T-helper 1 cell treated with Interleukin-12 subunit alpha and Interleukin-12 subunit beta and Interleukin-4 antibody, amounts not matched to agents 30 μg/mL and 1 μg/mL, for 36 hours (primary cell): ENCODE data around the gene PCSK2.
"Not testable (repeated sequence)": the region's sequence is repeated elsewhere in the genome, so short reads cannot be mapped to it uniquely, and the experiment has no call there.

Experiments
- H3K27ac Mint-ChIP-seq: one replicate; pipeline ENCODE4 v1.8.0; 2021; ENCODE audit warnings: mild to moderate bottlenecking, mixed read lengths
- H3K27me3 Mint-ChIP-seq: one replicate; pipeline ENCODE4 v1.8.0; 2021; ENCODE audit warnings: low read depth, mixed read lengths
- H3K36me3 Mint-ChIP-seq: one replicate; pipeline ENCODE4 v1.8.0; 2021; ENCODE audit warnings: low read depth, mixed read lengths
- H3K4me1 Mint-ChIP-seq: one replicate; pipeline ENCODE4 v1.8.0; 2021; ENCODE audit warnings: low read depth, mixed read lengths
- H3K4me3 Mint-ChIP-seq: one replicate; pipeline ENCODE4 v1.8.0; 2021; ENCODE audit warnings: mild to moderate bottlenecking, moderate library complexity, mixed read lengths
- H3K9me3 Mint-ChIP-seq: one replicate; pipeline ENCODE4 v1.8.0; 2021; ENCODE audit warnings: mixed read lengths

PCSK2 gene

GRCh38 chr20:17226410-17227218 is at the start of gene PCSK2:
Gene PCSK2 (plus strand): TSS chr20:17227040. CDS start chr20:17227306, 266 bp downstream.
- no peaks in the 10 kb centered on the region for H3K9me3 Mint-ChIP-seq
- H3K27ac Mint-ChIP-seq: no peak within 1 kb of the TSS
- no peaks in the 10 kb centered on the region for H3K36me3 Mint-ChIP-seq
- peaks cover 55% of the 10 kb centered on the region for H3K27me3 Mint-ChIP-seq
- H3K4me3 Mint-ChIP-seq: no peak within 1 kb of the TSS
- H3K4me1 Mint-ChIP-seq: peaks cover 2% of the 10 kb centered on the region

GRCh38 chr20:17177341-17177740 is 49.5 kb upstream of the PCSK2 start:
- H3K9me3 Mint-ChIP-seq: peaks cover 14% of the 10 kb centered on the region
- H3K36me3 Mint-ChIP-seq: no peaks in the 10 kb centered on the region
- no peak overlapping the region for H3K4me3 Mint-ChIP-seq
- H3K27ac Mint-ChIP-seq: no peak overlapping the region
- H3K27me3 Mint-ChIP-seq: no peaks in the 10 kb centered on the region
- no peaks in the 10 kb centered on the region for H3K4me1 Mint-ChIP-seq

- no peaks in the 10 kb centered on the region for H3K36me3 Mint-ChIP-seq
- no peak overlapping the region for H3K4me3 Mint-ChIP-seq
- no peak overlapping the region for H3K27ac Mint-ChIP-seq
- peaks cover 26% of the 10 kb centered on the region for H3K9me3 Mint-ChIP-seq
- H3K27me3 Mint-ChIP-seq: no peaks in the 10 kb centered on the region
- no peaks in the 10 kb centered on the region for H3K4me1 Mint-ChIP-seq
Measured at GRCh38 chr20:17179840-17180239, 47.0 kb upstream of the PCSK2 start.

GRCh38 chr20:17189976-17190695 is 36.7 kb upstream of the PCSK2 start:
- no peaks in the 10 kb centered on the region for H3K27me3 Mint-ChIP-seq
- no peak overlapping the region for H3K4me3 Mint-ChIP-seq
- no peaks in the 10 kb centered on the region for H3K36me3 Mint-ChIP-seq
- H3K9me3 Mint-ChIP-seq: peaks cover 8% of the 10 kb centered on the region
- H3K4me1 Mint-ChIP-seq: no peaks in the 10 kb centered on the region
- no peak overlapping the region for H3K27ac Mint-ChIP-seq

- Mint-ChIP-seq H3K27me3 (no peaks in the 10 kb centered on the region), H3K27ac (no peak overlapping the region), H3K4me3 (no peak overlapping the region), H3K36me3 (no peaks in the 10 kb centered on the region), H3K4me1 (no peaks in the 10 kb centered on the region), H3K9me3 (no peaks in the 10 kb centered on the region)
Measured at GRCh38 chr20:17197041-17197440, 29.8 kb upstream of the PCSK2 start.

GRCh38 chr20:17202030-17202429 is 24.8 kb upstream of the PCSK2 start:
- H3K4me3 Mint-ChIP-seq: no peak overlapping the region
- no peaks in the 10 kb centered on the region for H3K4me1 Mint-ChIP-seq
- H3K9me3 Mint-ChIP-seq: no peaks in the 10 kb centered on the region
- H3K27me3 Mint-ChIP-seq: peaks cover 7% of the 10 kb centered on the region
- H3K27ac Mint-ChIP-seq: no peak overlapping the region
- no peaks in the 10 kb centered on the region for H3K36me3 Mint-ChIP-seq

GRCh38 chr20:17202673-17203072 is 24.2 kb upstream of the PCSK2 start:
- H3K27me3 Mint-ChIP-seq: peaks cover 7% of the 10 kb centered on the region
- no peaks in the 10 kb centered on the region for H3K36me3 Mint-ChIP-seq
- H3K4me1 Mint-ChIP-seq: no peaks in the 10 kb centered on the region
- H3K27ac Mint-ChIP-seq: no peak overlapping the region
- H3K9me3 Mint-ChIP-seq: no peaks in the 10 kb centered on the region
- H3K4me3 Mint-ChIP-seq: no peak overlapping the region

GRCh38 chr20:17205084-17205813 is 21.6 kb upstream of the PCSK2 start:
- H3K27ac Mint-ChIP-seq: no peak overlapping the region
- H3K4me3 Mint-ChIP-seq: no peak overlapping the region
- no peaks in the 10 kb centered on the region for H3K36me3 Mint-ChIP-seq
- peaks cover 7% of the 10 kb centered on the region for H3K27me3 Mint-ChIP-seq
- H3K4me1 Mint-ChIP-seq: no peaks in the 10 kb centered on the region
- no peaks in the 10 kb centered on the region for H3K9me3 Mint-ChIP-seq

GRCh38 chr20:17210387-17210786 is 16.5 kb upstream of the PCSK2 start:
- Mint-ChIP-seq H3K9me3 (no peaks in the 10 kb centered on the region), H3K4me1 (no peaks in the 10 kb centered on the region), H3K4me3 (no peak overlapping the region), H3K36me3 (no peaks in the 10 kb centered on the region), H3K27me3 (no peaks in the 10 kb centered on the region), H3K27ac (no peak overlapping the region)

- Mint-ChIP-seq H3K4me1 (no peaks in the 10 kb centered on the region), H3K27ac (no peak overlapping the region), H3K4me3 (no peak overlapping the region), H3K27me3 (no peaks in the 10 kb centered on the region), H3K36me3 (no peaks in the 10 kb centered on the region), H3K9me3 (no peaks in the 10 kb centered on the region)
Measured at GRCh38 chr20:17210983-17211382, 15.9 kb upstream of the PCSK2 start.

- Mint-ChIP-seq H3K4me3 (no peak overlapping the region), H3K27ac (no peak overlapping the region), H3K36me3 (no peaks in the 10 kb centered on the region), H3K27me3 (no peaks in the 10 kb centered on the region), H3K4me1 (no peaks in the 10 kb centered on the region), H3K9me3 (no peaks in the 10 kb centered on the region)
Measured at GRCh38 chr20:17215167-17215566, 11.7 kb upstream of the PCSK2 start.

GRCh38 chr20:17219856-17220255 is 7.0 kb upstream of the PCSK2 start:
- not testable (repeated sequence) for H3K27me3 Mint-ChIP-seq, H3K4me3 Mint-ChIP-seq, H3K27ac Mint-ChIP-seq, H3K9me3 Mint-ChIP-seq, H3K36me3 Mint-ChIP-seq, H3K4me1 Mint-ChIP-seq

GRCh38 chr20:17223553-17223952 is 3.3 kb upstream of the PCSK2 start:
- H3K27me3 Mint-ChIP-seq: peaks cover 44% of the 10 kb centered on the region
- H3K36me3 Mint-ChIP-seq: no peaks in the 10 kb centered on the region
- H3K4me1 Mint-ChIP-seq: peaks cover 2% of the 10 kb centered on the region
- no peaks in the 10 kb centered on the region for H3K9me3 Mint-ChIP-seq
- H3K27ac Mint-ChIP-seq: no peak overlapping the region
- no peak overlapping the region for H3K4me3 Mint-ChIP-seq

GRCh38 chr20:17225851-17226409 is 910 bp upstream of the PCSK2 start:
- Mint-ChIP-seq H3K4me1 (peaks cover 2% of the 10 kb centered on the region), H3K27me3 (peaks cover 55% of the 10 kb centered on the region), H3K4me3 (no peak overlapping the region), H3K36me3 (no peaks in the 10 kb centered on the region), H3K27ac (no peak overlapping the region), H3K9me3 (no peaks in the 10 kb centered on the region)
